GM19043 (cell line): ENCODE measurements around the gene TCF4.

Source experiments
- ATAC-seq: cut with Tn5 transposase; IDR thresholded peaks from one replicate; pipeline ENCODE4 v1.9.1; 2021; ENCODE audit warnings: low read depth; ENCODE audit not compliant: unreplicated experiment

Gene TCF4

GRCh38 chr18:55252053-55252675, 335.8 kb downstream of the TCF4 start:
- no peak for ATAC-seq

GRCh38 chr18:55251254-55251971, 336.6 kb downstream of the TCF4 start:
- ATAC-seq = no peak

DNA sequence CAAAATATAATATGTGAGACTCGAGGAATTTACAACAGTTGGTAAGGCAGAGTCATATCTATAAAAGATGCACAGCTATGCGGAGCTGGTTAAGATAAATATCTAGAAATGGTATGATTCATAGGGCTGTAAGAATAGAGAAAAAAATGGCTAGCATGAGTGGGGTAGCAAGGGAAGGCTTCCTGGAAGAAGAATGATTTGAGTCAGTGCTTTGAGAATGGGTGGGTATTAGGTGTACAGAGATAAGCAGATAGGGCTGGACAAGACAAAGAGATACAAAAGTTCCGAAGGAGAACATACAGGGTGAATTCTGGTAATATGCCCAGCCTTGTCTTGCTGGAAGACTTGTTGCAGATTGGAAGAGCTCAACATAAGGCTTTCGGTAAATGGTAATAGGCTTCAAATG, 337.2 kb downstream of the TCF4 start:
- ATAC-seq = no peak

GRCh38 chr18:55249550-55249949, 338.4 kb downstream of the TCF4 start:
- no peak for ATAC-seq

- peak; percentile 32 for ATAC-seq
Measured at GRCh38 chr18:55248495-55248894, 339.5 kb downstream of the TCF4 start.

GRCh38 chr18:55247032-55247431, 341.0 kb downstream of the TCF4 start:
- no peak for ATAC-seq

- ATAC-seq = peak; percentile 31
Measured at GRCh38 chr18:55246278-55246677, 341.7 kb downstream of the TCF4 start.

- no peak for ATAC-seq
Measured at GRCh38 chr18:55245211-55245614, 342.8 kb downstream of the TCF4 start.

GRCh38 chr18:55244546-55244945, 343.4 kb downstream of the TCF4 start:
- ATAC-seq = no peak

- no peak for ATAC-seq
Measured at GRCh38 chr18:55243857-55244256, 344.1 kb downstream of the TCF4 start.

DNA sequence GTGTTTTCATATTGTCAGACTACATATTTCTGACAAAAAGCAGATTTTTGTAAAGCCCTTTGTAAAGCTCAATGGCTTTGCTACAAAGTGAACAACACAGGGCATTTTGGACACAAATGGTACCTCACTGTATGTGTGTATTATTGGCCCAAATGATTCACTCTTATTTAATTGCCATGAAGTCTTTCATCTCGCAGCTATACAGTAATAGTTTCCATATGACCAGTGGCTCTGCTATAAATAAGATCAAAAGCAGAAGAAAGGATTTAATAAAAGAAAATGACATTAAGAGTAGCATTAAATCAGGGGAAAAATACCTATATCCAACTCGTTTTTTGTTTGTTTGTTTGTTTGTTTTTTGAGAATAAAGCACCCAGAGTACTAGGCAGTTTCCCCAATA, 344.7 kb downstream of the TCF4 start:
- ATAC-seq = no peak

GRCh38 chr18:55240978-55241377, 347.0 kb downstream of the TCF4 start:
- ATAC-seq = peak; percentile 44

DNA sequence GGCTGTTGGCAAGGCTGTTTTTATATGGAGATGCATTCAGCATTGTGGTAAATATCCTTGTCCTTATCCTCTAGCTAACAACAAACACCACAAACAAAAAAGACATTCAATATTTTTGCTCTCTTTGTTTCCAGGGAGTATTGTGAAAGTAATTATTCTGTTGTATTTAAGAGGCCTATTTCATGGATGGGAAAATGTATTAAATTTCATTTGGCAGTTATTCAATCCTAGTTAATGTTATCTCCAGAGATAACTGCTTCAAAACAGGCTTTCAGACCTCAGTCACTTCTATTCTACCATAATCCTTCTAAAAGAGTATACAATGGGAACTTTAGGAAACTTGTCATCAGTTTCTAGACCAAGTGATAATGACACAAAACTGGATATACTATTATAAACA, 348.3 kb downstream of the TCF4 start:
- no peak for ATAC-seq

DNA sequence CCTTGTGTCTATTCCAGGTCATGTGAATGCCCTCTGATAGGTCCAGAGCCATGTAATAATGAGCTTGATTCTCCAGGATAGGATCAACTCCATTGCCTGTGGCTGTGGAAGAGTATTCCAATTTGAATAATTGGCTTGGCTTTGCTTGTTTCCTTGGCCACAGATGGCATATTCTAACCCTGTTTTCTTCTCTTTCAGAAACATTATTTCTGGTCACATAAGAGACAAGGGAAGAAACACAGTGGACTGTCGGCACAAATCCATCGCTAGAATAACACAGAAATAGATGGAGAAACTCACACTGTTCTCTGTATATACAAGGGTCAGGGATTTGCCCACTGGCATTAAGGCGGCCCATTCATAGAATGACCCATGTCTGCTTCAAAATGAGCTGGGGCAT, 350.3 kb downstream of the TCF4 start:
- ATAC-seq = no peak

DNA sequence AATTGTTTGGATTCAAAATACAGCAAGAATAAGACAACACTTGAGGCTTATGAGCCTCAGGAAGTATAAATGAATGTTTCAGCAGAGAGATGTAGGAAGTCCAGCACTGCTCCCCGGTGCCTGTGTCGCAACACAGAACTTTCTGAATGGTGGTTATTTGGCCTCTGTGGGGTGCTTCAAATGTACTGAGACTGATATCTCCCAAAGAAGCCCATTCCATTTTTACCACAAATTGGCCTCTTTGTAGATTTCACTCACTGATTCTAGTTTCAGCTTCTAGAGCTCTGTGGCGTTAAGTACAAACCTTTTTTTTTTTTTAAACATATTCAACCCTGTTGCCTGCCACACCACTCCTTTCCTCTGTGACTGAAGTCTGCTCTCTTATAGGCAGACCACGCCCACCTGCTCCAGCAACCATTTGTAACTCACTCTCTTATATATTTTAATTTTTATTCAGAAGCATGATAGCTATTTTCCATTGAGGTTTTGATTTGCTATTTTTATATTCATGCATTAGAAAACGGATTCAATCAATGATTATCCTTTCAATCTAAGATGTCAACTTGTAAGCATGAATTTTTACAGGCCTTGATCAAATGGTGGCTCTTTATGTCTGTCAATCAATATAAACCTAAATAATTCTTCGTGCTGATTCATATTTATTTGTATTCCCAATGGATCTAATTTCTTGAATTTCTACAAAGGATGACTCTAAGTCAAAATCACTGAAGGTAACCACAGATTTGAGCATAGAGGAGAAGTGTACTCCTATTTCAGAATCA, 351.7 kb downstream of the TCF4 start:
- peak; percentile 41 for ATAC-seq

GRCh38 chr18:55235094-55235461, 352.9 kb downstream of the TCF4 start:
- ATAC-seq = no peak

GRCh38 chr18:55234366-55235093, 353.5 kb downstream of the TCF4 start:
- peak; percentile 70 for ATAC-seq

DNA sequence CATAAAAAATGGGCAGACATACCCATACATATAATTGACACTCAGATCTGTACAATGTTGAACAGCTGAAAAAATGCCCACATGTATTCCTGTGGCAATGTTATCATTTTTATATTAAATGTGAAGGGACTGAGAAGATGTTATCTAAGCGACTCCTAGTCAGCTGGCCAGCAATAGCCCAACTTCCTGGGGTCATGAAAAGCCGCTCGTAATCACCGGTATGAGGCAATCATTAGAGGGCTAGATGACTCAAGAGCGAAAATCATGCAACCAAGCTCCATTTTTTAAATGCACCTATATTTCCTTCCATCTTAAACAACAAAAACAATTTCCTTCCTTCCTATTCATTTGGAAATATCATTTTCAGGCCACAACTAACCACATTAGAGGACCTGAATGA, 354.1 kb downstream of the TCF4 start:
- ATAC-seq = no peak

GRCh38 chr18:55232506-55232905, 355.5 kb downstream of the TCF4 start:
- ATAC-seq = no peak

GRCh38 chr18:55229682-55230081, 358.3 kb downstream of the TCF4 start:
- ATAC-seq = no peak

DNA sequence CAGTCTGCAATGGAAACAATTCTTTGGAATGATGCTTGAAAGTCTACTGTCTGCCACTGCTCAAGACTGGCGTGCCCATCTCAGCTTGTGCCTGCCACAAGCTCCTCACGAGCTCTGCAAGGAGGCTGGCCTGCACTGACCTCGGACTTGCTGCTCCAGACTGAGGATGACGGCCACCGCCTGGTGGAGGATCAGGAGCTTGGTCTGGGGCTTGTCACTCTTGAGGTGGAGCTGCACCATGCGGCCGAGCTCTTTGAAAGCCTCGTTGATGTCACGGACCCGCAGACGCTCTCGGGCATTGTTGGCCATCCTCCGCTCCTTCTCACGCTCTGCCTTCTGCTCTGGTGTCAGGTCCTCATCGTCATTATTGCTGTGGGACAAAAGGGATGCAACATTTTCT, 359.3 kb downstream of the TCF4 start:
- no peak for ATAC-seq
